Tibial nerve (tissue), 4 donors: ENCODE measurements around the gene FGR.

Experiments used
- CTCF ChIP-seq, 5 experiments: fragments of 200-600 bp in 3 of 5; fragments of 450-650 bp in 2 of 5; sonication (generic) in 3 of 5; IDR thresholded peaks; one replicate each; pipeline ENCODE4 v1.5.1; 2016 to 2019; ENCODE audit warnings: antibody characterized with exemption in 5 of 5, mild to moderate bottlenecking in 3 of 5, moderate library complexity in 2 of 5
- EP300 ChIP-seq, 2 donors: sonication (generic); formaldehyde crosslinking; IDR thresholded peaks; one replicate each; pipeline ENCODE4 v1.6.1; 2017; ENCODE audit warnings: antibody characterized with exemption in 2 of 2, mild to moderate bottlenecking in 1 of 2

GRCh38 chr1:27603681-27604578, 31.1 kb downstream of the FGR start, which contains the start of gene AHDC1:
- peak; percentile 13 to 84 (median 42) for TF ChIP-seq CTCF (IDR thresholded peaks at IDR 0.05)
- TF ChIP-seq EP300 (IDR thresholded peaks at IDR 0.05), result peak in 1 of 2 donors; percentile 96
